Prostate gland (tissue), 2 donors: Measurements from ENCODE around the gene ZNF831. TPM values are rescaled to one million over a fixed set of nuclear protein-coding genes. Genes with fewer than 3 reads are reported as not detected.

ENCODE experiments used
- DNase-seq: peaks from one replicate; pipeline ENCODE4 v3.0.0-alpha.2; 2019; ENCODE audit warnings: low spot score
- H3K27ac ChIP-seq, 2 donors: fragments of 200-600 bp; sonication (generic); 2 replicates each; pipeline ENCODE4 v1.5.1; 2017 to 2019
- H3K27me3 ChIP-seq: fragments of 200-600 bp; sonication (generic); replicated peaks from 2 replicates; pipeline ENCODE4 v1.5.1; 2019; ENCODE audit not compliant: insufficient read depth
- H3K36me3 ChIP-seq, 2 donors: fragments of 200-600 bp; sonication (generic); 1 replicate in 1 of 2; 2 replicates in 1 of 2; pipeline versions ENCODE4 v1.5.1 to v1.8.1; 2017 to 2019
- H3K4me1 ChIP-seq: fragments of 200-600 bp; sonication (generic); replicated peaks from 2 replicates; pipeline ENCODE4 v1.5.1; 2019
- H3K4me3 ChIP-seq, 2 donors: fragments of 200-600 bp; sonication (generic); 2 replicates each; pipeline ENCODE4 v1.5.1; 2017 to 2019
- H3K9me3 ChIP-seq: fragments of 200-600 bp; sonication (generic); 2 replicates; pipeline ENCODE4 v1.5.1; 2017
- POLR2A ChIP-seq: fragments of 450-650 bp; IDR thresholded peaks from one replicate; pipeline ENCODE4 v1.6.1; 2016; ENCODE audit warnings: antibody characterized with exemption, mild to moderate bottlenecking
- POLR2AphosphoS5 ChIP-seq: sonication (generic); formaldehyde crosslinking; IDR thresholded peaks from one replicate; pipeline ENCODE4 v1.6.1; 2017; ENCODE audit warnings: antibody characterized with exemption
- WGBS: methylation state at CpG from one replicate; pipeline ENCODE4 v1.1.5; 2018; 5-methylcytosine and 5-hydroxymethylcytosine counted together
- intact Hi-C: fragments of 100-400 bp; cut with DNase I; formaldehyde crosslinking; loops from one replicate; pipeline ENCODE4 v1.14.2; 2022
- total RNA-seq, 2 donors: library from RNA; depleted of rRNA; stranded (reverse); fragments of >200 nt; gene quantifications; one replicate each; pipeline ENCODE4 v1.1.0, GENCODE V29; 2016
- TF ChIP-seq, protein P1 (sequence below), 4 experiments: fragments of 200-600 bp in 2 of 4; fragments of 450-650 bp in 2 of 4; sonication (generic) in 2 of 4; IDR thresholded peaks; 1 replicate in 3 of 4; 2 replicates in 1 of 4; pipeline ENCODE4 v1.5.1; 2016 to 2019; ENCODE audit warnings: antibody characterized with exemption in 4 of 4, mild to moderate bottlenecking in 2 of 4, moderate library complexity in 2 of 4

The ZNF831 gene
- total RNA-seq, 2 donors from 2014 or later = 0.46 to 1.1 TPM

DNA sequence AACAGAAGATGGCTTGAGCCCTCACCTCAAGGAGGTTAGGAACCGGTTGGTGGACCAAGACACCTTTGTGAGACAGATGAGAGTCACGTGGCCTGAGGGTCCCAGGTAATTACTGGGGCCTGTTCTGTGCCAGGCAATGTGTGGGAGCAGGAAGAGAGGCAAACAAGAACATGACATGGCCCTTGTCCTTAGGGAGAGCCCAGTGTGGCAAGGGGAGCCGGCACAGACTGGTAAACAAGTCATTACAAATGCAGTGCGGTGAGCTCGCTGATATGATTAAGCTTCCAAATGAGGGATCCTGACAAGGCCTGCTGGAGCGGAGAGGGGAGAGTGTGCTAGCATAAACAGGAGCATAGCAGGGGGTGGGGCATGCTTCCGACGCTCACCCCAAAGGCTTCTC lies 55.6 kb downstream of the ZNF831 start:
- WGBS = 91% methylated on average over 8 of the region's 8 CpGs
- TF ChIP-seq, protein P1, sequence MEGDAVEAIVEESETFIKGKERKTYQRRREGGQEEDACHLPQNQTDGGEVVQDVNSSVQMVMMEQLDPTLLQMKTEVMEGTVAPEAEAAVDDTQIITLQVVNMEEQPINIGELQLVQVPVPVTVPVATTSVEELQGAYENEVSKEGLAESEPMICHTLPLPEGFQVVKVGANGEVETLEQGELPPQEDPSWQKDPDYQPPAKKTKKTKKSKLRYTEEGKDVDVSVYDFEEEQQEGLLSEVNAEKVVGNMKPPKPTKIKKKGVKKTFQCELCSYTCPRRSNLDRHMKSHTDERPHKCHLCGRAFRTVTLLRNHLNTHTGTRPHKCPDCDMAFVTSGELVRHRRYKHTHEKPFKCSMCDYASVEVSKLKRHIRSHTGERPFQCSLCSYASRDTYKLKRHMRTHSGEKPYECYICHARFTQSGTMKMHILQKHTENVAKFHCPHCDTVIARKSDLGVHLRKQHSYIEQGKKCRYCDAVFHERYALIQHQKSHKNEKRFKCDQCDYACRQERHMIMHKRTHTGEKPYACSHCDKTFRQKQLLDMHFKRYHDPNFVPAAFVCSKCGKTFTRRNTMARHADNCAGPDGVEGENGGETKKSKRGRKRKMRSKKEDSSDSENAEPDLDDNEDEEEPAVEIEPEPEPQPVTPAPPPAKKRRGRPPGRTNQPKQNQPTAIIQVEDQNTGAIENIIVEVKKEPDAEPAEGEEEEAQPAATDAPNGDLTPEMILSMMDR (IDR thresholded peaks at IDR 0.05) = no peak
- TF ChIP-seq POLR2AphosphoS5 (no peak), POLR2A (no peak)
- H3K4me3 ChIP-seq = no peak overlapping the region
- intact Hi-C loops = loop anchor here (10.0 kb wide), 1 partner anchor 984 kb away; no protein-coding TSS in a partner anchor
- H3K9me3 ChIP-seq = no peaks in the 10 kb centered on the region
- H3K27ac ChIP-seq = no peak overlapping the region
- no peaks in the 10 kb centered on the region for H3K4me1 ChIP-seq
- no peaks in the 10 kb centered on the region for H3K27me3 ChIP-seq
- no peak for DNase-seq
- H3K36me3 ChIP-seq = no peaks in the 10 kb centered on the region

DNA sequence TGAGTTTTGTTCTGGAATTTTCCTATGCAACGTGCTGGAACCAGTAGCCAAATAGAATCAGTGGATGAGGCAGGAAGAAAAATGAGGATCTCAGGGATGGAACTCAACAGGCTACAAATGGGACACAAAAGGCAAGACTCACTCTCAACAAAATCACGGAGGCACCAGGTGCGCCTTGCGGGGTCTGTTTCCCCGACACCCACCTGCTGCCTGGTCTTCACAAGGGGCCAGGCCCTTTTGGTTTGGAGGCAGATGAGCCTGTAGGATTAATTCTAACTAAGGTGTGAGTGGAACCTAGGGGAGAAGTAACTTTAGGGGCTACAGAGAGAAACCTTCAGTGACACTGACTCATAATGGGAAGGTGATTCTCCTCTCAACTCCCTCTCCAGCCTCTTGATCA lies 56.5 kb downstream of the ZNF831 start:
- no peak for DNase-seq
- Histone ChIP-seq H3K9me3 (no peaks in the 10 kb centered on the region), H3K4me3 (no peak overlapping the region), H3K27me3 (no peaks in the 10 kb centered on the region), H3K36me3 (no peaks in the 10 kb centered on the region), H3K27ac (no peak overlapping the region), H3K4me1 (no peaks in the 10 kb centered on the region)
- WGBS = 96% methylated on average over 5 of the region's 5 CpGs
- intact Hi-C loops = loop anchor here (10.0 kb wide), 1 partner anchor 185 kb away; no protein-coding TSS in a partner anchor
- no peak for TF ChIP-seq POLR2AphosphoS5
- TF ChIP-seq, protein P1 (IDR thresholded peaks at IDR 0.05) = no peak
- TF ChIP-seq POLR2A = no peak

DNA sequence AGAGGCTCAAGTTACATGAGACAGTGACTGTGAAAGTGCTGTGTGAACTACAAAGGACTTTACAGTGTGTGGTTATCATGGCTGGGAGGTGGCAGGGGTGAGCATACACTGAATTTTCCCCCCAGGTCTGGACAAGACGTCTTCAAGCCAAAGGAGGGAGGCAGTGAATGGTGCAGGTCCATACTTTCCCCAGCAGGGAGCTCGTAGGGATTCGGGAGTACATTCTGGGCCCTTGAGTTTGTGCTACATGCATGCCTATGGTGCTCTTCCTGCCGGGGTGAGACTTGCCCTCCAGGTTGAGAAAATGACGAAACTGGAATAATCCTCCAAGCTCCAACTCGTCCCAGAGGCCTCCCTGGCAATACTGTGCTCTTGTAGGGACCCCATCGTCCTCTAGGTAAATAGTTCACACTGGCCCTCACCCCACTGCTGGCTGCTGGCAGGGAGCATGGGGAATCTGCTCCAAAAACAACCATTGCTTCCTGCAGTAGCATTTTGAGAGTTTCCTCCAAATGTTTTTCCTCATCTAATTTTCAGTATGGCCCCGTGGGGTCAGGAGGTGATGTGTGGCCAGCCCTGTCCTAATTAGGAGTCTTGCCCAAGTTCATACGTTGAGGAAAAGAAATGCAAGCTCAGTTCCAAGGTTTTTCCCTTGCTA lies 57.6 kb downstream of the ZNF831 start:
- Histone ChIP-seq H3K4me3 (no peak overlapping the region), H3K27me3 (no peaks in the 10 kb centered on the region), H3K4me1 (no peaks in the 10 kb centered on the region), H3K9me3 (no peaks in the 10 kb centered on the region), H3K27ac (no peak overlapping the region), H3K36me3 (no peaks in the 10 kb centered on the region)
- DNase-seq = no peak
- no peak for TF ChIP-seq POLR2AphosphoS5
- TF ChIP-seq, protein P1 (IDR thresholded peaks at IDR 0.05) = no peak
- TF ChIP-seq POLR2A = no peak
- intact Hi-C loops = loop anchor here (10.0 kb wide), 1 partner anchor 184 kb away; no protein-coding TSS in a partner anchor
- 55% methylated on average over 9 of the region's 9 CpGs for WGBS

DNA sequence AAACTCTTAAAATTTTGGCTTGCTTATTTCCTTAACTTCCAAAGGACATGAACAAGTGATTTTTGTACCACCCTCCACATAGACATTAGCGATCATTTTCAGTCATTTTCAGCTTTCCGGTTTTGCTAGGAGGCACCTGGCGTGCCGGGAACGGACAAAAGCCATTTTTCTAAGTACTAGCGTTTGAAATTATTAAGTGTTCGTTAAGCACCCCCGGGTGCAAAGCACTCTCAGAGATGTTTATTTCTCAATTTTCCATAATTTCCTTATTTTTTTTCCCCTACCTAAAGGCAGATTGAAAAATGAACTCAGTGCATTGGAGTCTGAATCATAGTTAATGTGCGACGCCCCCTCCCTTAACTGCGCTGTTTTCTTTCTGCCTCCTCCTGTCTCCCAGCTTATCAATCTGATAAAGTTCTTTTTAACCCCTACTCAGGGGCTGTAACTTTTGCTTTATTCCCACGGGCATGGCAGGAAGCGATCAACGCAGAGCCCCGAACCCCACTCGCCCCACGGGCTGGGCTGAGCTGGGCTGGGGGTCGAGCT lies 58.2 kb downstream of the ZNF831 start:
- intact Hi-C loops = loop anchor here (2.0 to 10.0 kb wide), 3 partner anchors 135 to 353 kb away; no protein-coding TSS in a partner anchor
- no peak for DNase-seq
- H3K36me3 ChIP-seq = no peaks in the 10 kb centered on the region
- peak overlapping the region in 1 of 2 donors; percentile 55 for H3K27ac ChIP-seq
- no peak for TF ChIP-seq POLR2AphosphoS5
- no peak for TF ChIP-seq POLR2A
- TF ChIP-seq, protein P1 (IDR thresholded peaks at IDR 0.05) = no peak
- peak overlapping the region; percentile 38 to 47 for H3K4me3 ChIP-seq
- H3K9me3 ChIP-seq = no peaks in the 10 kb centered on the region
- 13% methylated on average over 18 of the region's 18 CpGs for WGBS
- H3K4me1 ChIP-seq = no peaks in the 10 kb centered on the region
- H3K27me3 ChIP-seq = no peaks in the 10 kb centered on the region
